Trophoblast cell (in vitro differentiated cells and primary cell): ENCODE measurements around the gene MEIG1.

Source experiments
- DNase-seq, 2 donors: peaks; one replicate each; pipeline ENCODE4 v3.0.0-alpha.2; 2016
- H2AFZ ChIP-seq: 2 replicates; pipeline ENCODE4 v1.6.1; 2013; ENCODE audit warnings: low read length, moderate library complexity, mild to moderate bottlenecking; ENCODE audit not compliant: insufficient read depth, poor library complexity
- H2AK5ac ChIP-seq: 2 replicates; pipeline ENCODE4 v1.6.1; 2013; ENCODE audit warnings: mild to moderate bottlenecking, low read length
- H2BK120ac ChIP-seq: 2 replicates; pipeline ENCODE4 v1.6.1; 2013; ENCODE audit warnings: low read length, mild to moderate bottlenecking, moderate library complexity; ENCODE audit not compliant: insufficient read depth, poor library complexity
- H2BK12ac ChIP-seq: 2 replicates; pipeline ENCODE4 v1.6.1; 2013; ENCODE audit warnings: mild to moderate bottlenecking, low read length, moderate library complexity
- H2BK5ac ChIP-seq: 2 replicates; pipeline ENCODE4 v1.6.1; 2013; ENCODE audit warnings: low read length, low read depth, moderate library complexity, mild to moderate bottlenecking; ENCODE audit not compliant: poor library complexity
- H3K14ac ChIP-seq: 2 replicates; pipeline ENCODE4 v1.6.1; 2013; ENCODE audit warnings: mild to moderate bottlenecking, low read length
- H3K18ac ChIP-seq: 2 replicates; pipeline ENCODE4 v1.6.1; 2013; ENCODE audit warnings: mild to moderate bottlenecking, low read length
- H3K23ac ChIP-seq: 2 replicates; pipeline ENCODE4 v1.6.1; 2013; ENCODE audit warnings: low read length
- H3K27ac ChIP-seq: 2 replicates; pipeline ENCODE4 v1.5.1; 2013; ENCODE audit warnings: low read depth, mild to moderate bottlenecking, inconsistent platforms, low read length, moderate library complexity
- H3K27me3 ChIP-seq: 2 replicates; pipeline ENCODE4 v1.6.1; 2013; ENCODE audit warnings: inconsistent platforms, mild to moderate bottlenecking, low read length, moderate library complexity; ENCODE audit not compliant: insufficient read depth
- H3K36me3 ChIP-seq, 2 experiments: 1 replicate in 1 of 2; 2 replicates in 1 of 2; pipeline ENCODE4 v1.6.1; 2013; ENCODE audit warnings: low read length in 2 of 2, mild to moderate bottlenecking in 2 of 2, moderate library complexity in 1 of 2; ENCODE audit not compliant: insufficient read depth in 2 of 2, control insufficient read depth in 1 of 2
- H3K4ac ChIP-seq: 2 replicates; pipeline ENCODE4 v1.6.1; 2013; ENCODE audit warnings: low read depth, mild to moderate bottlenecking, low read length, moderate library complexity
- H3K4me1 ChIP-seq, 2 experiments: 1 replicate in 1 of 2; 2 replicates in 1 of 2; pipeline ENCODE4 v1.6.1; 2013; ENCODE audit warnings: low read length in 2 of 2, mild to moderate bottlenecking in 2 of 2, moderate library complexity in 1 of 2; ENCODE audit not compliant: insufficient read depth in 2 of 2, control insufficient read depth in 1 of 2
- H3K4me2 ChIP-seq: 2 replicates; pipeline ENCODE4 v1.6.1; 2013; ENCODE audit warnings: inconsistent platforms, mild to moderate bottlenecking, low read length, moderate library complexity
- H3K4me3 ChIP-seq: 2 replicates; pipeline ENCODE4 v1.5.1; 2013; ENCODE audit warnings: mild to moderate bottlenecking, low read depth, low read length, inconsistent platforms
- H3K79me1 ChIP-seq: one replicate; pipeline ENCODE4 v1.6.1; 2013; ENCODE audit warnings: low read length
- H3K79me2 ChIP-seq: 2 replicates; pipeline ENCODE4 v1.6.1; 2013; ENCODE audit warnings: low read length, mild to moderate bottlenecking; ENCODE audit not compliant: control insufficient read depth, insufficient read depth, poor library complexity
- H3K9ac ChIP-seq: 2 replicates; pipeline ENCODE4 v1.6.1; 2013; ENCODE audit warnings: mild to moderate bottlenecking, low read length
- H3K9me3 ChIP-seq: 2 replicates; pipeline ENCODE4 v1.6.1; 2013; ENCODE audit warnings: low read depth, mild to moderate bottlenecking, control low read depth, inconsistent platforms, low read length; ENCODE audit not compliant: insufficient read depth
- H4K12ac ChIP-seq: 2 replicates; pipeline ENCODE4 v1.6.1; 2013; ENCODE audit warnings: low read depth, mild to moderate bottlenecking, low read length, moderate library complexity
- H4K8ac ChIP-seq: 2 replicates; pipeline ENCODE4 v1.6.1; 2013; ENCODE audit warnings: low read depth, mild to moderate bottlenecking, low read length, moderate library complexity
- H4K91ac ChIP-seq: one replicate; pipeline ENCODE4 v1.6.1; 2013; ENCODE audit warnings: low read depth, mild to moderate bottlenecking, low read length, moderate library complexity
- WGBS: extraction: QIAGEN DNeasy Blood & Tissue Kit; methylation state at CpG from one replicate; pipeline ENCODE4 v1.1.7; 2013; ENCODE audit warnings: missing lambda C conversion rate; ENCODE audit not compliant: insufficient read length, insufficient coverage; ENCODE audit errors: extremely low coverage; 5-methylcytosine and 5-hydroxymethylcytosine counted together

The MEIG1 gene

DNA sequence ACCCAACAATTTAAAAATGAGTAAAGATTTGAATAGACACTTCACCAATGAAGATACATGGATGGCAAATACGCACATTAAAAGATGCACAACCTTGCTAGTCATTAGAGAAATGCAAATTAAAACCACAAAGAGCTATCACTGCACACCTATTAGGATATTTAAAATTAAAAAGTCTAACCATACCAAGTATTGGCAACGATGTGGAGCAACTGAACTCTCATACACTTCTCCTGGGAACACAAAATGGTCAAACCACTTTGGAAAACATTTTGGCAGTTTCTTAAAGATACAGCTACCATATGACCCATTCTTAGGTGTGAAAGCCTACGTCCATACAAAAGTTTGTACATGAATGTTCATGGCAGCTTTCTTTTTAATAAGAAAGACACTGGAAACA, 41.4 kb upstream of the MEIG1 start:
- H4K12ac ChIP-seq = no peak overlapping the region
- H3K79me2 ChIP-seq = no peaks in the 10 kb centered on the region
- H2AFZ ChIP-seq = no peak overlapping the region
- H2BK12ac ChIP-seq = no peak overlapping the region
- H3K9ac ChIP-seq = no peak overlapping the region
- WGBS = no CpG with 5 or more reads among the region's 3 CpGs
- DNase-seq = no peak
- H3K4me3 ChIP-seq = no peak overlapping the region
- no peak overlapping the region for H4K91ac ChIP-seq
- no peak overlapping the region for H2BK120ac ChIP-seq
- no peak overlapping the region for H4K8ac ChIP-seq
- no peak overlapping the region for H3K4me2 ChIP-seq
- peaks cover 16 to 26% of the 10 kb centered on the region in 2 experiments for H3K36me3 ChIP-seq
- H3K23ac ChIP-seq = no peak overlapping the region
- H2AK5ac ChIP-seq = no peak overlapping the region
- H2BK5ac ChIP-seq = no peak overlapping the region
- H3K27ac ChIP-seq = no peak overlapping the region
- H3K27me3 ChIP-seq = no peaks in the 10 kb centered on the region
- no peak overlapping the region for H3K18ac ChIP-seq
- no peak overlapping the region for H3K14ac ChIP-seq
- no peaks in the 10 kb centered on the region for H3K79me1 ChIP-seq
- H3K4ac ChIP-seq = no peak overlapping the region
- no peaks in the 10 kb centered on the region for H3K4me1 ChIP-seq
- peaks cover 3% of the 10 kb centered on the region for H3K9me3 ChIP-seq

GRCh38 chr10:14918964-14919363, 40.2 kb upstream of the MEIG1 start:
- no peak overlapping the region for H4K8ac ChIP-seq
- WGBS = no CpG with 5 or more reads among the region's 3 CpGs
- H2AFZ ChIP-seq = no peak overlapping the region
- H2BK12ac ChIP-seq = no peak overlapping the region
- no peaks in the 10 kb centered on the region for H3K79me1 ChIP-seq
- H3K4me1 ChIP-seq = no peaks in the 10 kb centered on the region
- no peak overlapping the region for H4K91ac ChIP-seq
- no peak overlapping the region for H2AK5ac ChIP-seq
- H3K9ac ChIP-seq = no peak overlapping the region
- H3K18ac ChIP-seq = no peak overlapping the region
- no peak overlapping the region for H4K12ac ChIP-seq
- H3K9me3 ChIP-seq = peaks cover 3% of the 10 kb centered on the region
- H2BK5ac ChIP-seq = no peak overlapping the region
- H3K4ac ChIP-seq = no peak overlapping the region
- DNase-seq = no peak
- no peaks in the 10 kb centered on the region for H3K27me3 ChIP-seq
- no peak overlapping the region for H3K14ac ChIP-seq
- H2BK120ac ChIP-seq = no peak overlapping the region
- no peak overlapping the region for H3K23ac ChIP-seq
- H3K36me3 ChIP-seq = peaks cover 18 to 31% of the 10 kb centered on the region in 2 experiments
- no peak overlapping the region for H3K4me3 ChIP-seq
- no peak overlapping the region for H3K4me2 ChIP-seq
- H3K27ac ChIP-seq = no peak overlapping the region
- H3K79me2 ChIP-seq = no peaks in the 10 kb centered on the region

DNA sequence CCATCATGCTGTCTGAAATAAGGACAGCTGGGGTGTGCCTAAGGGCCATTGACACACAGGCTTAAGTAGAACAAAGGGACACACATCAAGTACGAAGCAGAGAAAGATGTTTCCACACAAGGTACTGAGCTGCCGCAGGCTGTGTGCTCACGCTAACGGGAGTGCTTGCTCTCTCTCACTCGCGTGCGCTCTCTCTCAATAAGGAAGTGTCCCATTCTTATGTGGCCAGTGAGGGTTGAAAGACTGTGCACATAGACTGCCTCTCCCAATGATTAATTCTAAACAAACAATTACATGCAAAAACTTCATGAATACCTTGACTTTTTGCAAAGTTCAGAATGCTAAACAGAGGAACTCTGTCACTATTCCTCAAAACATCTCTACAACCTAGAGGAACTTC, 35.2 kb upstream of the MEIG1 start:
- H3K18ac ChIP-seq = no peak overlapping the region
- no peak overlapping the region for H2BK120ac ChIP-seq
- no peak overlapping the region for H4K12ac ChIP-seq
- peak overlapping the region; percentile 0 for H3K4me3 ChIP-seq
- H4K91ac ChIP-seq = no peak overlapping the region
- H3K27me3 ChIP-seq = no peaks in the 10 kb centered on the region
- peaks cover 21 to 39% of the 10 kb centered on the region in 2 experiments for H3K36me3 ChIP-seq
- no peaks in the 10 kb centered on the region for H3K79me2 ChIP-seq
- WGBS = no CpG with 5 or more reads among the region's 7 CpGs
- no peaks in the 10 kb centered on the region for H3K4me1 ChIP-seq
- no peak overlapping the region for H4K8ac ChIP-seq
- H3K9ac ChIP-seq = no peak overlapping the region
- H3K14ac ChIP-seq = no peak overlapping the region
- H3K79me1 ChIP-seq = no peaks in the 10 kb centered on the region
- H3K27ac ChIP-seq = no peak overlapping the region
- no peak for DNase-seq
- H3K4me2 ChIP-seq = no peak overlapping the region
- H3K9me3 ChIP-seq = no peaks in the 10 kb centered on the region
- H3K23ac ChIP-seq = no peak overlapping the region
- no peak overlapping the region for H2BK12ac ChIP-seq
- H2AK5ac ChIP-seq = no peak overlapping the region
- no peak overlapping the region for H3K4ac ChIP-seq
- no peak overlapping the region for H2BK5ac ChIP-seq
- H2AFZ ChIP-seq = no peak overlapping the region

- H3K9ac ChIP-seq = no peak overlapping the region
- H2BK12ac ChIP-seq = no peak overlapping the region
- no peak overlapping the region for H2BK5ac ChIP-seq
- no peak overlapping the region for H3K18ac ChIP-seq
- no peak overlapping the region for H4K91ac ChIP-seq
- H3K79me2 ChIP-seq = no peaks in the 10 kb centered on the region
- H3K4ac ChIP-seq = no peak overlapping the region
- H4K8ac ChIP-seq = no peak overlapping the region
- no peak overlapping the region for H3K27ac ChIP-seq
- H2BK120ac ChIP-seq = no peak overlapping the region
- H3K4me2 ChIP-seq = no peak overlapping the region
- no peaks in the 10 kb centered on the region for H3K4me1 ChIP-seq
- peaks cover 20 to 35% of the 10 kb centered on the region in 2 experiments for H3K36me3 ChIP-seq
- no peak overlapping the region for H2AK5ac ChIP-seq
- WGBS = no CpG with 5 or more reads among the region's 2 CpGs
- no peak overlapping the region for H3K4me3 ChIP-seq
- no peaks in the 10 kb centered on the region for H3K9me3 ChIP-seq
- no peaks in the 10 kb centered on the region for H3K27me3 ChIP-seq
- DNase-seq = no peak
- H3K23ac ChIP-seq = no peak overlapping the region
- H2AFZ ChIP-seq = no peak overlapping the region
- no peak overlapping the region for H4K12ac ChIP-seq
- H3K14ac ChIP-seq = no peak overlapping the region
- no peaks in the 10 kb centered on the region for H3K79me1 ChIP-seq
Measured at GRCh38 chr10:14925268-14925667, 33.9 kb upstream of the MEIG1 start.
